OCI-LY7 (cell line): ENCODE data around the gene HEPHL1.

Experiments used
- CTCF ChIP-seq: fragments of 200-600 bp; sonication (generic); conservative IDR thresholded peaks from 2 replicates; pipeline ENCODE4 v1.5.1; 2014; ENCODE audit warnings: mild to moderate bottlenecking, antibody characterized with exemption, low read length, moderate library complexity, mixed read lengths
- EZH2phosphoT487 ChIP-seq: fragments of 200-600 bp; sonication (generic); IDR thresholded peaks from 2 replicates; pipeline ENCODE4 v1.6.1; 2018; ENCODE audit warnings: low read depth, borderline replicate concordance, mild to moderate bottlenecking, mixed run types, antibody characterized with exemption, low read length, moderate library complexity, mixed read lengths

- TF ChIP-seq CTCF (no peak), EZH2phosphoT487 (no peak)
These were observed 132.2 kb downstream of the HEPHL1 start for GRCh38 chr11:94153320-94153719.
